Measurements from ENCODE around the gene PPP1R14C. TPM values are rescaled to one million over a fixed set of nuclear protein-coding genes. Genes with fewer than 3 reads are reported as not detected.

The PPP1R14C gene
- total RNA-seq, 1 donor from 2014 or later = 0.26 TPM

GRCh38 chr6:150266963-150267685, 124.3 kb downstream of the PPP1R14C start:
- no peaks in the 10 kb centered on the region for H3K27me3 ChIP-seq
- no peak overlapping the region for H3K27ac Mint-ChIP-seq
- H3K27ac ChIP-seq = no peak overlapping the region
- peaks cover 7% of the 10 kb centered on the region for H3K4me1 ChIP-seq
- H3K4me1 Mint-ChIP-seq = peaks cover 27% of the 10 kb centered on the region
- no peak overlapping the region for H3K4me3 Mint-ChIP-seq
- TF ChIP-seq CTCF (IDR thresholded peaks at IDR 0.05) = no peak
- no peak for TF ChIP-seq EZH2 (IDR thresholded peaks at IDR 0.05)
- no peak for TF ChIP-seq EZH2phosphoT487 (IDR thresholded peaks at IDR 0.05)
- no peak overlapping the region for H3K4me3 ChIP-seq
- H3F3A ChIP-seq (ENCODE audit: low read depth) = no peaks in the 10 kb centered on the region
- no peaks in the 10 kb centered on the region for H4K20me1 ChIP-seq (ENCODE audit: low read depth)
- no peak overlapping the region for H3K4me2 ChIP-seq
- no peaks in the 10 kb centered on the region for H3K9me3 ChIP-seq (ENCODE audit: low read depth)
- no peaks in the 10 kb centered on the region for H3K36me3 ChIP-seq
- no peak overlapping the region for H3K9ac ChIP-seq
- no peaks in the 10 kb centered on the region for H3K36me3 Mint-ChIP-seq
- peaks cover 2% of the 10 kb centered on the region for H3K9me3 Mint-ChIP-seq
- H3K79me2 ChIP-seq (ENCODE audit: low read depth) = no peaks in the 10 kb centered on the region
- H2AFZ ChIP-seq (replicated peaks) = no peak overlapping the region
- peaks cover 7% of the 10 kb centered on the region for H3K27me3 Mint-ChIP-seq (ENCODE audit: insufficient read depth, low read depth)
- no peak for DNase-seq (ENCODE audit: low spot score)

GRCh38 chr6:150267686-150268561, 125.1 kb downstream of the PPP1R14C start:
- Histone ChIP-seq H3F3A (ENCODE audit: low read depth) (no peaks in the 10 kb centered on the region), H4K20me1 (ENCODE audit: low read depth) (no peaks in the 10 kb centered on the region), H3K4me3 (no peak overlapping the region), H3K79me2 (ENCODE audit: low read depth) (no peaks in the 10 kb centered on the region), H3K27ac (no peak overlapping the region), H2AFZ (replicated peaks) (peak overlapping the region; percentile 64), H3K9ac (no peak overlapping the region), H3K27me3 (no peaks in the 10 kb centered on the region), H3K4me2 (no peak overlapping the region), H3K36me3 (no peaks in the 10 kb centered on the region), H3K9me3 (ENCODE audit: low read depth) (no peaks in the 10 kb centered on the region), H3K4me1 (peaks cover 13% of the 10 kb centered on the region)
- H3K4me3 Mint-ChIP-seq = no peak overlapping the region
- peaks cover 9% of the 10 kb centered on the region for H3K27me3 Mint-ChIP-seq (ENCODE audit: insufficient read depth, low read depth)
- DNase-seq (ENCODE audit: low spot score) = no peak
- H3K9me3 Mint-ChIP-seq = peaks cover 2% of the 10 kb centered on the region
- H3K27ac Mint-ChIP-seq = peak overlapping the region; percentile 69
- TF ChIP-seq EZH2 (IDR thresholded peaks at IDR 0.05) (no peak), EZH2phosphoT487 (IDR thresholded peaks at IDR 0.05) (no peak), CTCF (IDR thresholded peaks at IDR 0.05) (no peak)
- H3K36me3 Mint-ChIP-seq = no peaks in the 10 kb centered on the region
- H3K4me1 Mint-ChIP-seq = peaks cover 30% of the 10 kb centered on the region

GRCh38 chr6:150269130-150269856, 126.4 kb downstream of the PPP1R14C start:
- peak overlapping the region; percentile 5 for H3K27ac Mint-ChIP-seq
- H3K79me2 ChIP-seq (ENCODE audit: low read depth) = no peaks in the 10 kb centered on the region

More at GRCh38 chr6:150269130-150269856, 126.4 kb downstream of the PPP1R14C start:
- Histone ChIP-seq H3K4me3 (no peak overlapping the region), H3K4me1 (peaks cover 13% of the 10 kb centered on the region), H3K27ac (no peak overlapping the region), H4K20me1 (ENCODE audit: low read depth) (no peaks in the 10 kb centered on the region), H3F3A (ENCODE audit: low read depth) (no peaks in the 10 kb centered on the region), H2AFZ (replicated peaks) (no peak overlapping the region), H3K4me2 (no peak overlapping the region), H3K9ac (no peak overlapping the region), H3K27me3 (no peaks in the 10 kb centered on the region), H3K9me3 (ENCODE audit: low read depth) (no peaks in the 10 kb centered on the region), H3K36me3 (no peaks in the 10 kb centered on the region)
- TF ChIP-seq EZH2phosphoT487 (IDR thresholded peaks at IDR 0.05) = no peak
- no peak for TF ChIP-seq EZH2 (IDR thresholded peaks at IDR 0.05)
- no peak for TF ChIP-seq CTCF (IDR thresholded peaks at IDR 0.05)
- no peaks in the 10 kb centered on the region for H3K36me3 Mint-ChIP-seq
- no peak for DNase-seq (ENCODE audit: low spot score)
- H3K27me3 Mint-ChIP-seq (ENCODE audit: insufficient read depth, low read depth) = peaks cover 10% of the 10 kb centered on the region
- H3K4me1 Mint-ChIP-seq = peaks cover 42% of the 10 kb centered on the region
- H3K9me3 Mint-ChIP-seq = peaks cover 2% of the 10 kb centered on the region
- peak overlapping the region; percentile 63 for H3K4me3 Mint-ChIP-seq

All from neural progenitor cell (in vitro differentiated cells).